ENCODE data around the gene SYMPK.

Gene SYMPK

DNA sequence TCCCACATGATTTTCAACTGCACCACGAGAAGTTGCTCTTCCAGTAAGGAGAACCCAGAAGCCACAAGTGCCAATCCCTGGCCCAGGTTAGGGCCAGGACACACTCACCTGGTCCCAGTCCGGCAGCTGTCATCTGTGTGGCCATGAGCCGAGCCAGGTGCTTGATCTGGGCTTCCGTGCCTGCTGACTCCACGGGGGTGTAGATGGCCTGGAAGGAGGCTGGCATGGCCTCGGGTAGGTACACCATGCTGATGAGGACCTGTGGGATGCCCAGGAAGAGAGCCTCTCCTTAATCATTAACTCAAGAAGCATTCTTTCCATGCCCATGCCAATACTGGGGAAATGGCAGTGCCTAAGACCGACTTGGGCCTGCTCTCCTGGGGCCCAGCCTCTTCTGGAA, 28.0 kb downstream of the SYMPK start:
- TF ChIP-seq, protein P1, sequence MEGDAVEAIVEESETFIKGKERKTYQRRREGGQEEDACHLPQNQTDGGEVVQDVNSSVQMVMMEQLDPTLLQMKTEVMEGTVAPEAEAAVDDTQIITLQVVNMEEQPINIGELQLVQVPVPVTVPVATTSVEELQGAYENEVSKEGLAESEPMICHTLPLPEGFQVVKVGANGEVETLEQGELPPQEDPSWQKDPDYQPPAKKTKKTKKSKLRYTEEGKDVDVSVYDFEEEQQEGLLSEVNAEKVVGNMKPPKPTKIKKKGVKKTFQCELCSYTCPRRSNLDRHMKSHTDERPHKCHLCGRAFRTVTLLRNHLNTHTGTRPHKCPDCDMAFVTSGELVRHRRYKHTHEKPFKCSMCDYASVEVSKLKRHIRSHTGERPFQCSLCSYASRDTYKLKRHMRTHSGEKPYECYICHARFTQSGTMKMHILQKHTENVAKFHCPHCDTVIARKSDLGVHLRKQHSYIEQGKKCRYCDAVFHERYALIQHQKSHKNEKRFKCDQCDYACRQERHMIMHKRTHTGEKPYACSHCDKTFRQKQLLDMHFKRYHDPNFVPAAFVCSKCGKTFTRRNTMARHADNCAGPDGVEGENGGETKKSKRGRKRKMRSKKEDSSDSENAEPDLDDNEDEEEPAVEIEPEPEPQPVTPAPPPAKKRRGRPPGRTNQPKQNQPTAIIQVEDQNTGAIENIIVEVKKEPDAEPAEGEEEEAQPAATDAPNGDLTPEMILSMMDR (IDR thresholded peaks at IDR 0.05; ENCODE audit: low read depth, low read length, missing control alignments): no peak
- no peak overlapping the region for H3K4me3 ChIP-seq (replicated peaks; ENCODE audit: low read depth, low read length)
- no peak for DNase-seq (ENCODE audit: extremely low read depth, low read depth)

DNA sequence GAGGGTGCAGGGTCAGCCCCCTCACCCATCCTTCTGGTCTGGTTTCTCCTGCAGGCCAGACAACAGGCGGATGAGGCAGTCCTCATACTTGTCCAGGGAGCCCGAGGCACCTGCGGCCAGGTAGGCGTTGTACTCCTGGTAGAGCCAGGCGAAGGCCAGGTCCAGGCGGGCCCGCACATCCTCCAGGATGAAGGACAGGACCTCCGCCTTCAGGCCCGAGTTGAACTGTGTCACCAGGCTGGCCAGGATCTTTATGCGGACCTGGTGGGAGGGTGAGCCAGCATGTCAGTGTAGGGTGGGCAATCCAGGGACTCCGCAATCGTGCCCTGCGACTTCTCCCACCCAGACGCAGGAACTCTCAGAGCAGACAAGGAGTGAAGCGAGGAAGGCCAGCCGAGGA, 34.0 kb downstream of the SYMPK start:
- TF ChIP-seq, protein P1 (IDR thresholded peaks at IDR 0.05; ENCODE audit: low read depth, low read length, missing control alignments): no peak
- no peak for DNase-seq (ENCODE audit: extremely low read depth, low read depth)

DNA sequence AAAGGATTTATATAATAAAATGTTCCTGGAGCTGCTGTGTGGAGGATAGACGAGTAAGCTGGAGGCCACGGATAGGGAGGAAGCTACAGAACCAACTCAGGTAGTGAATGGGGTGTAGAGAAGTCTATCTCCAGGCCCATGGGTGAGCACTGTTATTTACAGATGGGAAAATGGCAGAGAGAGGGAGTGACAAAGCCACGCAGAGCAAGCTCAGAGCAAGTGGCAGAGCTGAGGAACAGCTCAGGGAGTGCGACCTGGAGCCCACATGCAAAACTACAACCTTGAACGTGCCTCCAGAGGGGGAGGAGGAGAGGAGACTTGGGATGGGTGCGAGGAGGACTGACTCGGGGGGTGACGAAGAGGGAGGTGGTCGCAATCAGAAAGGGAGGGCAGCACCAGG, 34.4 kb downstream of the SYMPK start:
- TF ChIP-seq, protein P1 (IDR thresholded peaks at IDR 0.05; ENCODE audit: low read depth, low read length, missing control alignments): no peak
- no peak overlapping the region for H3K4me3 ChIP-seq (replicated peaks; ENCODE audit: low read depth, low read length)
- no peak for DNase-seq (ENCODE audit: extremely low read depth, low read depth)

More for the DNA sequence above, 34.0 kb downstream of the SYMPK start:
- H3K4me3 ChIP-seq (replicated peaks; ENCODE audit: low read depth, low read length): no peak overlapping the region

DNA sequence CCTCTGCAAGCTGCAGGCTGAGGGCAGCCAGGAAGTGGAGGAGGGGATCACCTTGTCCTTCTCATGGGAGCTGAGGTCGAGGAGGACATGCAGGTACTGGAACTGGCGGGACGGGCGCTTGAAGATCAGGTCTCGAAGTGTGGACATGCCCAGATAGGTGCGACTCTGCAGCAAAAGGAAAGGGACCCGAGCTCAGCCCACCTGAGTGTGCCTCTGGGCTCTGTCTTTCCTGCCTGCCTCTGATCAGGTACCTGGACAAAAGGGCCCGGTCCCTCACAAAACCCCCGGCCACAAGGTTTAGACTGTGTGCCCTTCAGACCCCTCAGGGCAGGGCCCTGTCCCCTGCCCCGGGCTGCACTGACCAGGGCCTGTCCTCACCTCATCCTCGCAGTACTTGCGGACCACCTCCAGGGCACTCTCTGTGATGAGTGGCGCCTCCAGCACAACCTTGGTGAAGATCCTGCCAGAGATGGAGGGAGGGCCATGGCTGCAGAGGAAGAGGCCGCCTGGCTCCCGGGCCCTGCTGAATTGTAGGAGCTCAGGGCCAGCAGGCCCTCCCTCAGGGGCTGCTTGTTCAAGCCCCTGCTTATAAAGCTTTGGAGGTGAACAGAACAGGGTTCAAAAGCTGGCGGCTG, 35.4 kb downstream of the SYMPK start:
- TF ChIP-seq, protein P1 (IDR thresholded peaks at IDR 0.05; ENCODE audit: low read depth, low read length, missing control alignments): no peak
- no peak overlapping the region for H3K4me3 ChIP-seq (replicated peaks; ENCODE audit: low read depth, low read length)
- DNase-seq (ENCODE audit: extremely low read depth, low read depth): no peak

DNA sequence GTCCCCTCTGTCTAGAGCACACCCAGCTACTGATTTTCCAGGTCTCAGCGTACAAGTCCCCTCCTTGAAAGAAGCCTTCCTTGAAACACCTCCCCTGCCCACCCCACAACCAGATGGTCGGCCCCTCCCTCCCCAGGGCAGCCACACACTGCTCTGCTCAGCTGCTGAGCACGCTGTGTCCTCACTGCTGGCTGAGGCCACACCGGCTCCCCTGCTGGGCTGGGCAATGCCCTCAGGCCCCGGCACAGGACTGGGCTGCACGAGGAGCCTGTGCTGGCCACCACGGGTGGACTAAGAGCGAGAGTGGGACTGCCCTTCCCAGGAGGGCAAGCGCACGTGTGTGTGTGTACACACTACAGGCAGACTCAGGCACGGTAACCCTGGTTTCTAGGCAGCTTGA, 36.0 kb downstream of the SYMPK start:
- TF ChIP-seq, protein P1 (IDR thresholded peaks at IDR 0.05; ENCODE audit: low read depth, low read length, missing control alignments): no peak
- no peak overlapping the region for H3K4me3 ChIP-seq (replicated peaks; ENCODE audit: low read depth, low read length)
- DNase-seq (ENCODE audit: extremely low read depth, low read depth): no peak

DNA sequence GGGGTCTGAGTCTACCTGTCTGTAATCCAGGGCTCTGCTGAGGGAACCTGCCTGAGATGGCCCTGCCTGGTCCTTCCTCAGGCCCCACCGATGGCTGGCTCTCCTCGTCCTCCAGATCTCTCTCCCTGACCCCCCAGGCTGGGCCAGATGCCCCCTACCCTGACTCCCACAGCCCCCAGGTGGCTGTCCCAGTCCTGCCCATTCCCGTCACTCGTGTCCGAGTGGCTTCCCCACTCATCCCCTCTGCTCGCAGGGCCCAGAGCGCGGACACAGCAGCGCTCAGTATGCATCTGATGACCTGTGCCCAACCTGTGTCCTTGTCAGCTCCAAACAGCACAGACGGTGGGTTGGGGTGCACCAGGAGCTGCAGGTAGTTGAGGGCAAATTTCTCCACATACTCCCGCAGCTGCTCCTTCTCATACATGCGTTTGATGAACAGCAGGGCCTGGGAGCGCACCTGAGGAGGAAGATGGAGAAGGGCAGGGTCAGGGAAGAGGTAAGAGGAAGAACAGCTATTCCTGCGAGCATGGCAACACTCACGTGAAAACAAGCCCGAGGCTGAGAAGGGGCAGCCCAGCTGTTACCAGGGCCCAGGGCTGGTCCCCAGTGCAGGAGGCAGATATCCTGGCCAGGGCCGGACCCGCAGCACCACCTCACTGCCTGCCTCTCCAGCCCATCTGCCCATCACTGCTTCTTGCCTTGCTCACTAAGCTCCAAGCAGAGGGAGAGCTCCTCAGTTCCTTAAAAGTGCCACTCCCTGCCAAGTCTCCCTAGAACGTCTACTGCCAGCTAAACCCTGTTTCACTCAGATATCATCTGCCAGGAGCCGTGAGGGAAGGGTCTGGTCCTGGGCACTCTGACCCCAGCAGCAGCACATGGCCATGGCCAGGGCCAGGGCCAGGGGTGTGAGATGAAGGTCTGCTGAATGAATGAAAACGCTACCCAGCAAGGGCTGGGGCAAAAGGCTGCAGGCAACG, 36.7 kb downstream of the SYMPK start:
- TF ChIP-seq, protein P1 (IDR thresholded peaks at IDR 0.05; ENCODE audit: low read depth, low read length, missing control alignments): no peak
- no peak overlapping the region for H3K4me3 ChIP-seq (replicated peaks; ENCODE audit: low read depth, low read length)
- no peak for DNase-seq (ENCODE audit: extremely low read depth, low read depth)

Data from HFF-Myc (cell line).